BJ (cell line): ENCODE results near the gene TCF20. TPM values are rescaled to one million over a fixed set of nuclear protein-coding genes. Genes with fewer than 3 reads are reported as not detected.

Source experiments
- CTCF ChIA-PET: fragments of 350-600 bp; formaldehyde crosslinking; extraction: SDS; loops from one replicate; lab custom pipeline; 2021; ENCODE audit warnings: antibody characterized with exemption, inconsistent platforms; lab: Yijun Ruan, JAX
- POLR2A ChIA-PET: fragments of 300-600 bp; sonication (Branson Sonifier 250); formaldehyde crosslinking; extraction: SDS; loops from one replicate; lab custom pipeline; 2021; ENCODE audit warnings: antibody characterized with exemption; lab: Charles Lee
- DNase-seq: peaks from one replicate; pipeline ENCODE4 v3.0.0-alpha.2; 2011; ENCODE audit warnings: low read depth
- H3K27me3 ChIP-seq: 2 replicates; pipeline ENCODE4 v1.6.0; 2011; ENCODE audit warnings: low read length; ENCODE audit not compliant: control insufficient read depth, insufficient read depth
- H3K36me3 ChIP-seq: 2 replicates; pipeline ENCODE4 v1.5.1; 2011; ENCODE audit warnings: low read length; ENCODE audit not compliant: control insufficient read depth, insufficient read depth
- H3K4me3 ChIP-seq: 2 replicates; pipeline ENCODE4 v1.5.1; 2011; ENCODE audit warnings: low read depth, mild to moderate bottlenecking, control low read depth, low read length
- CTCF ChIP-seq: IDR thresholded peaks from 2 replicates; pipeline ENCODE4 v1.5.1; 2011; ENCODE audit warnings: low read depth, mild to moderate bottlenecking, control low read depth, inconsistent platforms, low read length, moderate library complexity; ENCODE audit not compliant: insufficient read depth
- polyA plus RNA-seq: library from polyadenylated mRNA; depleted of rRNA; stranded (reverse); fragments of >200 nt; gene quantifications from 2 replicates; pipeline ENCODE4 v1.2.3, GENCODE V29; 2011

TCF20 gene
- polyA plus RNA-seq, 1 experiment, result 19.9 TPM

- H3K36me3 ChIP-seq, result no peaks in the 10 kb centered on the region
- H3K4me3 ChIP-seq, result no peak overlapping the region
- DNase-seq, result no peak
- POLR2A ChIA-PET, result no interaction called here
- no peak for TF ChIP-seq CTCF
- CTCF ChIA-PET, result no interaction called here
- no peaks in the 10 kb centered on the region for H3K27me3 ChIP-seq
These were observed 13.1 kb downstream of the TCF20 start for GRCh38 chr22:42257386-42257785.

- ChIA-PET POLR2A (no interaction called here), CTCF (no interaction called here)
- TF ChIP-seq CTCF, result no peak
- Histone ChIP-seq H3K27me3 (no peaks in the 10 kb centered on the region), H3K4me3 (no peak overlapping the region), H3K36me3 (no peaks in the 10 kb centered on the region)
- DNase-seq, result no peak
These were observed 13.5 kb downstream of the TCF20 start for GRCh38 chr22:42256930-42257329.

GRCh38 chr22:42256220-42256619 is 14.2 kb downstream of the TCF20 start:
- H3K4me3 ChIP-seq, result no peak overlapping the region
- H3K36me3 ChIP-seq, result no peaks in the 10 kb centered on the region
- ChIA-PET CTCF (no interaction called here), POLR2A (no interaction called here)
- H3K27me3 ChIP-seq, result no peaks in the 10 kb centered on the region
- DNase-seq, result no peak
- no peak for TF ChIP-seq CTCF

- DNase-seq, result no peak
- no peaks in the 10 kb centered on the region for H3K36me3 ChIP-seq
- CTCF ChIA-PET, result no interaction called here
- POLR2A ChIA-PET, result no interaction called here
- TF ChIP-seq CTCF, result no peak
- H3K27me3 ChIP-seq, result no peaks in the 10 kb centered on the region
- H3K4me3 ChIP-seq, result no peak overlapping the region
These were observed 20.6 kb downstream of the TCF20 start for GRCh38 chr22:42249831-42250230.

- CTCF ChIA-PET, result interaction anchor here (0.6 kb wide), 2 partner anchors 12 to 25 kb away, joined by 3 to 4 read pairs; no protein-coding TSS in a partner anchor
- TF ChIP-seq CTCF, result no peak
- no peak overlapping the region for H3K4me3 ChIP-seq
- no peaks in the 10 kb centered on the region for H3K36me3 ChIP-seq
- POLR2A ChIA-PET, result no interaction called here
- no peaks in the 10 kb centered on the region for H3K27me3 ChIP-seq
- no peak for DNase-seq
These were observed 21.5 kb downstream of the TCF20 start for GRCh38 chr22:42248995-42249394.
